ENCODE results near the gene HDAC9. TPM values are rescaled to one million over a fixed set of nuclear protein-coding genes. Genes with fewer than 3 reads are reported as not detected.

Gene HDAC9
- total RNA-seq, 1 experiment from 2014 or later = 7.7 TPM

- Histone ChIP-seq H3K18ac (ENCODE audit: insufficient read length, low read depth, low read length) (no peak overlapping the region), H2BK20ac (ENCODE audit: low read depth, low read length, poor library complexity, severe bottlenecking) (no peak overlapping the region), H3K14ac (ENCODE audit: insufficient read depth, low read length) (no peak overlapping the region), H3K23ac (ENCODE audit: insufficient read length, low read depth, low read length) (no peak overlapping the region), H4K8ac (replicated peaks; ENCODE audit: insufficient read length, low read depth, low read length) (no peak overlapping the region), H2BK120ac (ENCODE audit: low read depth, low read length, poor library complexity, severe bottlenecking) (no peak overlapping the region), H4K5ac (ENCODE audit: insufficient read length, low read depth, low read length) (no peak overlapping the region), H3K9me3 (ENCODE audit: control insufficient read depth, low read depth, low read length) (no peaks in the 10 kb centered on the region), H4K91ac (ENCODE audit: insufficient read length, low read depth, low read length) (no peak overlapping the region), H3T11ph (ENCODE audit: low read length) (no peak overlapping the region), H3K79me2 (ENCODE audit: insufficient read depth, low read length) (no peaks in the 10 kb centered on the region), H2AFZ (ENCODE audit: low read length) (no peak overlapping the region), H3K4ac (ENCODE audit: low read depth, low read length) (no peak overlapping the region), H3K4me2 (ENCODE audit: insufficient read depth, insufficient read length, low read length) (no peak overlapping the region), H4K20me1 (ENCODE audit: control insufficient read depth, insufficient read depth, insufficient read length) (no peaks in the 10 kb centered on the region), H3K27me3 (ENCODE audit: insufficient read depth, low read length) (no peaks in the 10 kb centered on the region), H3K27ac (ENCODE audit: insufficient read length, low read depth, low read length) (no peak overlapping the region), H3K9ac (ENCODE audit: extremely low read depth, insufficient read length, low read length) (no peak overlapping the region), H3K23me2 (ENCODE audit: insufficient read length, low read depth, low read length, poor library complexity, severe bottlenecking) (no peaks in the 10 kb centered on the region), H3K4me1 (ENCODE audit: insufficient read depth, low read length) (no peaks in the 10 kb centered on the region), H2AK5ac (ENCODE audit: insufficient read length, low read length) (no peak overlapping the region), H3K79me1 (ENCODE audit: insufficient read depth, low read depth, low read length, poor library complexity, severe bottlenecking) (no peaks in the 10 kb centered on the region), H2BK5ac (ENCODE audit: insufficient read length, low read length) (no peak overlapping the region), H2BK12ac (ENCODE audit: insufficient read length, low read depth, low read length) (no peak overlapping the region), H2BK15ac (ENCODE audit: low read depth, low read length) (no peak overlapping the region), H3K56ac (ENCODE audit: insufficient read length, low read depth, low read length) (no peak overlapping the region)
- H3K4me3 Mint-ChIP-seq = no peak overlapping the region
- H3K27ac Mint-ChIP-seq = no peak overlapping the region
- DNase-seq = no peak
- H3K27me3 Mint-ChIP-seq (ENCODE audit: low read depth) = no peaks in the 10 kb centered on the region
- H3K4me1 Mint-ChIP-seq = no peaks in the 10 kb centered on the region
- no peak for TF ChIP-seq CTCF (conservative IDR thresholded peaks at IDR 0.05)
- H3K9me3 Mint-ChIP-seq = no peaks in the 10 kb centered on the region
- WGBS (ENCODE audit: extremely low coverage, insufficient read length, low lambda C conversion rate) = no CpG with 5 or more reads among the region's 4 CpGs
- H3K36me3 Mint-ChIP-seq (ENCODE audit: insufficient read depth in 1 of 3, low read depth in 3 of 3) = no peaks in the 10 kb centered on the region
These were observed 395.5 kb downstream of the HDAC9 start for GRCh38 chr7:18890885-18891621.

Measured in H9 (cell line).